ENCODE results near the gene ITGA7. TPM values are rescaled to one million over a fixed set of nuclear protein-coding genes. Genes with fewer than 3 reads are reported as not detected.

The ITGA7 gene
- total RNA-seq, 1 donor from 2014 or later, result 2.0 TPM

GRCh38 chr12:55647027-55647426 lies 60.7 kb downstream of the ITGA7 start:
- no peak for DNase-seq (ENCODE audit: low read depth)
- H3K36me3 ChIP-seq (ENCODE audit: control insufficient read depth, insufficient read depth, low read length), result no peaks in the 10 kb centered on the region
- TF ChIP-seq CTCF (IDR thresholded peaks at IDR 0.05; ENCODE audit: insufficient read depth, low read length, poor library complexity, severe bottlenecking), result no peak
- H3K4me3 ChIP-seq (ENCODE audit: low read depth, low read length), result no peak overlapping the region
- H3K27me3 ChIP-seq (ENCODE audit: control insufficient read depth, insufficient read depth, low read length), result peaks cover 2% of the 10 kb centered on the region

- no peaks in the 10 kb centered on the region for H3K36me3 ChIP-seq (ENCODE audit: control insufficient read depth, insufficient read depth, low read length)
- DNase-seq (ENCODE audit: low read depth), result no peak
Observed at GRCh38 chr12:55644591-55644990, 63.1 kb downstream of the ITGA7 start.

GRCh38 chr12:55642669-55643068 lies 65.0 kb downstream of the ITGA7 start:
- Histone ChIP-seq H3K36me3 (ENCODE audit: control insufficient read depth, insufficient read depth, low read length) (no peaks in the 10 kb centered on the region), H3K4me3 (ENCODE audit: low read depth, low read length) (no peak overlapping the region), H3K27me3 (ENCODE audit: control insufficient read depth, insufficient read depth, low read length) (peaks cover 4% of the 10 kb centered on the region)
- no peak for TF ChIP-seq CTCF (IDR thresholded peaks at IDR 0.05; ENCODE audit: insufficient read depth, low read length, poor library complexity, severe bottlenecking)
- no peak for DNase-seq (ENCODE audit: low read depth)

More at GRCh38 chr12:55644591-55644990, 63.1 kb downstream of the ITGA7 start:
- Histone ChIP-seq H3K4me3 (ENCODE audit: low read depth, low read length) (no peak overlapping the region), H3K27me3 (ENCODE audit: control insufficient read depth, insufficient read depth, low read length) (peaks cover 4% of the 10 kb centered on the region)
- no peak for TF ChIP-seq CTCF (IDR thresholded peaks at IDR 0.05; ENCODE audit: insufficient read depth, low read length, poor library complexity, severe bottlenecking)

GRCh38 chr12:55642267-55642666 lies 65.4 kb downstream of the ITGA7 start:
- Histone ChIP-seq H3K36me3 (ENCODE audit: control insufficient read depth, insufficient read depth, low read length) (no peaks in the 10 kb centered on the region), H3K27me3 (ENCODE audit: control insufficient read depth, insufficient read depth, low read length) (peaks cover 4% of the 10 kb centered on the region), H3K4me3 (ENCODE audit: low read depth, low read length) (no peak overlapping the region)
- TF ChIP-seq CTCF (IDR thresholded peaks at IDR 0.05; ENCODE audit: insufficient read depth, low read length, poor library complexity, severe bottlenecking), result no peak
- DNase-seq (ENCODE audit: low read depth), result no peak

- TF ChIP-seq CTCF (IDR thresholded peaks at IDR 0.05; ENCODE audit: insufficient read depth, low read length, poor library complexity, severe bottlenecking), result no peak
- DNase-seq (ENCODE audit: low read depth), result no peak
- peaks cover 6% of the 10 kb centered on the region for H3K27me3 ChIP-seq (ENCODE audit: control insufficient read depth, insufficient read depth, low read length)
- H3K36me3 ChIP-seq (ENCODE audit: control insufficient read depth, insufficient read depth, low read length), result no peaks in the 10 kb centered on the region
- no peak overlapping the region for H3K4me3 ChIP-seq (ENCODE audit: low read depth, low read length)
Observed at GRCh38 chr12:55641595-55641994, 66.1 kb downstream of the ITGA7 start.

- Histone ChIP-seq H3K27me3 (ENCODE audit: control insufficient read depth, insufficient read depth, low read length) (peaks cover 4% of the 10 kb centered on the region), H3K4me3 (ENCODE audit: low read depth, low read length) (no peak overlapping the region), H3K36me3 (ENCODE audit: control insufficient read depth, insufficient read depth, low read length) (no peaks in the 10 kb centered on the region)
- TF ChIP-seq CTCF (IDR thresholded peaks at IDR 0.05; ENCODE audit: insufficient read depth, low read length, poor library complexity, severe bottlenecking), result no peak
- no peak for DNase-seq (ENCODE audit: low read depth)
Observed at GRCh38 chr12:55637467-55637866, 70.2 kb downstream of the ITGA7 start.
